ENCODE results near the gene HS3ST4.

- TF ChIP-seq CTCF (IDR thresholded peaks at IDR 0.05) (no peak), EZH2 (IDR thresholded peaks at IDR 0.05; ENCODE audit: borderline replicate concordance, insufficient read depth, low read depth, low read length, poor library complexity, severe bottlenecking) (no peak)
Measured at GRCh38 chr16:25788637-25789036, 96.9 kb downstream of the HS3ST4 start.

All from B cell (primary cell).